GM12873 (cell line): ENCODE results near the gene HES3.

Experiments used
- CTCF ChIP-seq: IDR thresholded peaks from 2 replicates; pipeline ENCODE4 v1.5.1; 2012; ENCODE audit warnings: low read depth, mild to moderate bottlenecking, moderate library complexity, low read length, control low read depth; ENCODE audit not compliant: insufficient read depth; ENCODE audit errors: missing control alignments

HES3 gene

GRCh38 chr1:6243993-6244392, at the start of gene HES3:
TSS of gene HES3 (plus strand) at chr1:6244179. CDS start at chr1:6244366, 187 bp downstream.
- no peak for TF ChIP-seq CTCF

- no peak for TF ChIP-seq CTCF
Measured at GRCh38 chr1:6197746-6198427, 46.1 kb upstream of the HES3 start.

- no peak for TF ChIP-seq CTCF
Measured at GRCh38 chr1:6198646-6199297, 45.2 kb upstream of the HES3 start.

- TF ChIP-seq CTCF = no peak
Measured at GRCh38 chr1:6199298-6200187, 44.4 kb upstream of the HES3 start, which contains the start of gene RPL22. TSS of gene RPL22 (minus strand) at chr1:6199595. CDS start at chr1:6199573, 22 bp downstream.

- TF ChIP-seq CTCF = no peak
Measured at GRCh38 chr1:6200188-6200809, 43.7 kb upstream of the HES3 start.

- no peak for TF ChIP-seq CTCF
Measured at GRCh38 chr1:6202256-6202655, 41.7 kb upstream of the HES3 start.

GRCh38 chr1:6205849-6206519, 38.0 kb upstream of the HES3 start, which contains the start of gene RNF207:
TSS of gene RNF207 (plus strand) at chr1:6206119. CDS start at chr1:6206536, 417 bp downstream.
- peak; percentile 1 for TF ChIP-seq CTCF
